C4-2B (cell line): Measurements from ENCODE around the gene PADI1.

Experiments
- H3K27ac ChIP-seq: fragments of 450-650 bp; 2 replicates; pipeline ENCODE4 v1.5.1; 2017
- CTCF ChIP-seq: fragments of 450-650 bp; conservative IDR thresholded peaks from 2 replicates; pipeline ENCODE4 v1.5.1; 2017; ENCODE audit warnings: mild to moderate bottlenecking
- ZFX ChIP-seq: fragments of 450-650 bp; IDR thresholded peaks from 2 replicates; pipeline ENCODE4 v1.6.1; 2017

PADI1 gene

GRCh38 chr1:17214876-17215544, 10.1 kb downstream of the PADI1 start:
- H3K27ac ChIP-seq, result no peak overlapping the region
- TF ChIP-seq CTCF (no peak), ZFX (no peak)

DNA sequence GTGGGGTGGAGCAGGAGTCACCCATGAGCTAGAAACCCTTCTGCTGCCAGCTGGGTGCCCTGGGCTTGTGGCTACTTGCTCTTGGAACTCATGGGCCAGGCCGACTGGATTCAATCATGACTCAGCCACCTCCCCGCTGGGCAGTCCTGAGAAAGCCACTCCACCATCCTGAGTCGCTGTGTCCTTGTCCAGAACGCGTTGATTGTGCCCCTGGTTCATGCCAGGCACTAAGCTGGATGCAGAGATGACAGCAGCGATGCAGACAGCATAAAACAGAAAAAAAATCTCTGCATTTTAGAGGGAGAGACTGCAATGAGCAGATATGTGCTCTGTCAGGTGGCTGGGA, 10.6 kb downstream of the PADI1 start:
- TF ChIP-seq CTCF, result no peak
- no peak for TF ChIP-seq ZFX
- no peak overlapping the region for H3K27ac ChIP-seq

DNA sequence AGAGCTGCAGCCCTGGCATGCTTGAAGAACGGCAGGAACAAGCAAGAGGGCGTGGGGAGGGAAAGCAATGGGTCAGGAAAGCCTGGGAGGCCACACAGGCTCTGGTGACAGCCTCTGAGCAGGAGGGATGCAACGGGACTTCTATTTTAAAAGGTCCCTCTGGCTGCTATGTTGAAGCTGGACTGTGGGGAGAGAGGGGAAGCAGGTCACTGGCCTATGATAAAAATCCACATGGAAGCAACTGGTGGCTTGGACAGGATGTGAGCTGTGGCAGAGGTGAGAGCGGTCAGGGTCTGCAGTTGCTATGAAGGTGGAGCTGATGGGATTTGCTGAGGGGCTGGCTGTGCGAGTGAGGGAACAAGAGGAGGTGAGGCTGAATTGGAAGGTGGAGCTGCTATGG, 11.2 kb downstream of the PADI1 start:
- TF ChIP-seq ZFX (no peak), CTCF (no peak)
- H3K27ac ChIP-seq, result no peak overlapping the region

DNA sequence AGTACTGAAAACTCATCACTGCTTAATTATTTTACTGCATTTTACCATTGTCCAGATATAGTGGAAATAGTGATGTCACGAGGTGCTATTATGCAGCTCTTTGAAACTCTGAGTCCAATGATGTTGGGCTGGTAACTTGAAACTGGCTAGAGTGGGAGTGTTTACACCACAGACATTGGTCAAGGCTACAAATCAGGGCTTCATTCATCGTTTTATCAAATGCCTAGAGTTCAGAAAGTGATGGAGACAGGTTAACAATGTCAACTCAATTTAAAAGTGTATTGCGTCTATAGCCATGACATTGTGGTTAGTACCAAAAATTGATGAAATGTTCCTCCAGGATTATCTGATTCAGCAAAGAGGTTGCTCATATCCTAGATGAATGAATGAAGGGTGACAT, 12.7 kb downstream of the PADI1 start:
- no peak for TF ChIP-seq ZFX
- no peak for TF ChIP-seq CTCF
- no peak overlapping the region for H3K27ac ChIP-seq

DNA sequence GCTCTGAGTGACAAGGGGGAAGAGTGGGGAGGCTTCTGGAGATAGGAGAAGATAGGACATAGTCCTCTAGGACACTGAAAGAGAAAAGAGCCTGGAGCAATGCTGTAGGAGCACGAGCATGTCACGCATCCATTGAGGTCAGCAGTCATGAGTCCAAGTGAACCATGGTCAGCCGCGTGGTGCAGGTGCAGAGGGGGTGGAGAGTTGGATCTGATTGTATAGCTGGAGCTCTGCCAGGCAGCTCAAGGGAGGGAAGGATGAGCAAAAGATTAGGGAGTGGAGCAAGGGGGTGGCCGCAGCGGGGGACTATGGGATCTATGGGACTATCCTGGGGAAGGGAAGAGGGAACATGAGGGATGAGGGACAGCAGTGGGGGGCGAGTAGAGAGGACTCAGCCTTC, 14.0 kb downstream of the PADI1 start:
- TF ChIP-seq ZFX, result no peak
- TF ChIP-seq CTCF, result no peak
- no peak overlapping the region for H3K27ac ChIP-seq

- TF ChIP-seq ZFX, result no peak
- no peak for TF ChIP-seq CTCF
- no peak overlapping the region for H3K27ac ChIP-seq
These were observed 15.4 kb downstream of the PADI1 start for GRCh38 chr1:17220287-17220686.

GRCh38 chr1:17222557-17222956, 17.6 kb downstream of the PADI1 start:
- H3K27ac ChIP-seq, result no peak overlapping the region
- TF ChIP-seq ZFX (no peak), CTCF (no peak)
